ENCODE measurements around the gene DNAH2. TPM values are rescaled to one million over a fixed set of nuclear protein-coding genes. Genes with fewer than 3 reads are reported as not detected.

The DNAH2 gene
- total and polyA plus RNA-seq, 3 donors from 2014 or later: 11.7 to 24.9 (median 22.7) TPM

DNA sequence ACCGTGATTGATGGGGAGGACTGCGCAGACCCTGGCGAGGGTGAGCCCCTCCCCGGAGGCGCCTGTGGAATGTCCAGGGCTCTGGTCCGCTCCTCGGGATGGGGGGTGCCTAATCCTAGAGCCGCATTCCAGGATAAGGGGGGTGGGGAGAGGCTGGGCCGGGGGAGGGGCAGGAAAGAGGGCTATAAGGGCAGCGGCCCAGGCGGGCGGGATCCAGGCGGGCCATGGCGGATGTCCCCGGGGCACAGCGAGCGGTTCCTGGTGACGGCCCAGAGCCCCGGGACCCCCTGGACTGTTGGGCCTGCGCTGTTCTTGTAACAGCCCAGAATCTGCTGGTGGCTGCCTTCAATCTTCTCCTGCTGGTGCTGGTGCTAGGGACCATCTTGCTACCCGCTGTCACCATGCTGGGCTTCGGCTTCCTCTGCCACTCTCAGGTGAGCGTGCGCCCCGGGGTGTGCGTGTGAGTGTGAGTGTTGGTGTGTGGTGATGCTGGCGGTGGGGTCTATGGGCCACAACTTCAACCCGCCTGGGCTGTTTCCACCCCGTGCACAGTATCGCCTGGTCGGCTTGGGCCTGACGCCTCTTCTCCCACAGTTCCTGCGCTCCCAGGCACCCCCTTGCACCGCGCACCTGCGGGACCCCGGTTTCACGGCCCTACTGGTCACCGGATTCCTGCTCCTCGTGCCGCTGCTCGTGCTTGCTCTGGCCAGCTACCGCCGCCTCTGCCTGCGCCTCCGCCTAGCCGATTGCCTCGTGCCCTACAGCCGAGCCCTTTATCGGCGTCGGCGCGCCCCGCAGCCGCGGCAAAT, 137.5 kb downstream of the DNAH2 start, which contains the start of gene TMEM88:
TMEM88 (plus strand) TSS at position 216 of the 809 bp plus-strand sequence; CDS start at position 225, 9 bp downstream.
- TF ChIP-seq, protein P1, sequence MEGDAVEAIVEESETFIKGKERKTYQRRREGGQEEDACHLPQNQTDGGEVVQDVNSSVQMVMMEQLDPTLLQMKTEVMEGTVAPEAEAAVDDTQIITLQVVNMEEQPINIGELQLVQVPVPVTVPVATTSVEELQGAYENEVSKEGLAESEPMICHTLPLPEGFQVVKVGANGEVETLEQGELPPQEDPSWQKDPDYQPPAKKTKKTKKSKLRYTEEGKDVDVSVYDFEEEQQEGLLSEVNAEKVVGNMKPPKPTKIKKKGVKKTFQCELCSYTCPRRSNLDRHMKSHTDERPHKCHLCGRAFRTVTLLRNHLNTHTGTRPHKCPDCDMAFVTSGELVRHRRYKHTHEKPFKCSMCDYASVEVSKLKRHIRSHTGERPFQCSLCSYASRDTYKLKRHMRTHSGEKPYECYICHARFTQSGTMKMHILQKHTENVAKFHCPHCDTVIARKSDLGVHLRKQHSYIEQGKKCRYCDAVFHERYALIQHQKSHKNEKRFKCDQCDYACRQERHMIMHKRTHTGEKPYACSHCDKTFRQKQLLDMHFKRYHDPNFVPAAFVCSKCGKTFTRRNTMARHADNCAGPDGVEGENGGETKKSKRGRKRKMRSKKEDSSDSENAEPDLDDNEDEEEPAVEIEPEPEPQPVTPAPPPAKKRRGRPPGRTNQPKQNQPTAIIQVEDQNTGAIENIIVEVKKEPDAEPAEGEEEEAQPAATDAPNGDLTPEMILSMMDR (IDR thresholded peaks at IDR 0.05): no peak
- TF ChIP-seq POLR2A (IDR thresholded peaks at IDR 0.05): no peak
- H3K4me1 ChIP-seq: peaks cover 26% of the 10 kb centered on the region
- H3K27me3 ChIP-seq: no peaks in the 10 kb centered on the region
- intact Hi-C loops (cut with DNase I; ENCODE audit: low total_unique reads): no loop called here
- WGBS, 2 donors: 50 to 58% methylated on average over 26 to 55 of the region's 57 CpGs
- H3K27ac ChIP-seq: peak within 1 kb of the TSS; percentile 84 to 98
- no peak for DNase-seq
- H3K4me3 ChIP-seq: peak within 1 kb of the TSS in 1 of 2 donors; percentile 66
- no peaks in the 10 kb centered on the region for H3K36me3 ChIP-seq (ENCODE audit: low read depth, missing control alignments)
- no peaks in the 10 kb centered on the region for H3K9me3 ChIP-seq

DNA sequence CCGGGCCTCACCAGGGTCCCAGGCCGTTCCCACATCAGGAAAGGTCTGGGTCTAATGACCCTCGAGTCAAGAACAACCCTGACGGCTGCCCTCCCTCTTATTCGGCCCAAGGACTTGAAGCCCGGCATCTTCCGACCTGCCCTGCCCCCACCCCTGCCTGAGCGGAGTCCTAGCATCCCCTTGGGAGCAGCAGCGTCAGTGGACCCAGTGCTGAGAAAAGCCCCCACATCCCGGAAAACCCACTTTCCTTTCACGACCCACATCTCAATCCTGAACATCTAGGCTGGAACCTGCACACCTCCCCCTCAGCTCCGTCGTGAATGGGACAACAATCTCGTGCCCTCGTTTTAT, 138.1 kb downstream of the DNAH2 start:
- no peaks in the 10 kb centered on the region for H3K36me3 ChIP-seq (ENCODE audit: low read depth, missing control alignments)
- no peak for TF ChIP-seq POLR2A (IDR thresholded peaks at IDR 0.05)
- TF ChIP-seq, protein P1 (IDR thresholded peaks at IDR 0.05): no peak
- peak overlapping the region; percentile 84 to 98 for H3K27ac ChIP-seq
- no peaks in the 10 kb centered on the region for H3K9me3 ChIP-seq
- intact Hi-C loops (cut with DNase I; ENCODE audit: low total_unique reads): no loop called here
- WGBS, 2 donors: 26 to 30% methylated on average over 11 to 15 of the region's 15 CpGs
- peaks cover 26% of the 10 kb centered on the region for H3K4me1 ChIP-seq
- H3K27me3 ChIP-seq: no peaks in the 10 kb centered on the region
- DNase-seq: no peak
- peak overlapping the region in 1 of 2 donors; percentile 66 for H3K4me3 ChIP-seq

DNA sequence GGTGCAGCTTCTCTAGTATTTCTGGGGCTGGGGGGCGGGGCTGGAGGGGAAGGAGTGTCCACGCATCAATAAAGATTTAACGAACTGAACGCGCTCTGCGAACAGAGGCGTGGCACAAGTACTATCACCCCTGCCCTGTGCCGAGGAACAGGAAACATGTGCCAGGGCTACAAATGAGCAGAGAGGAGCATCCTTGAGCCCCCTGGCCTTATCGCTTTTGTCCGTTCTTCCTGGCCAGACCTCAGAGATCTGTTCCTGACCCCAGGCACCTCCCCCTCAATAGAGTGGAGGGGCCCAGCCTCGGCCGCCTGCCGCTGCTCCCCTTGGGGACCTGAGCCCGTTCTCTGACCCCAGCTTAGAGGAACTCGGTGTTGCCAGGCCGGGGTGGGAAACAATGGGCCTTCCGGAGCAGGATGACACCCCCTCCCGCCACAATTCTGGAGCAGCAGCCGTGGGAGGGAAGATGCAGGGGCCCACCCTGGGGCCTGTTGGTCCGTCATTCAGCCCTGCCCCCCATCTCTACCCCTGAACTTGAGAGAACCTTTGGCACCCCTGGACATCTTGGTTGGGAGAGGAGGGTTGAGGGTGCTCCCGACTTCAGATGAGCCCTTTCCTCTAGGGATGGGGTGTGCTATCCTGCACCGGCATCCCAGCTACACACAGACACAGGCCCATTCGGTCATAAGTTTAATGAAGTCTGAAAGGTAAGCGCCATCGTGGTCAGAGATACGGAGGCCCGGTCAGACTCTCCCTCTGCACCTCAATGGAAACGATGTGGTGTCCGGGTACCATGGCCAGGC, 138.7 kb downstream of the DNAH2 start:
- Histone ChIP-seq H3K27ac (peak overlapping the region; percentile 84 to 98), H3K9me3 (no peaks in the 10 kb centered on the region), H3K36me3 (ENCODE audit: low read depth, missing control alignments) (no peaks in the 10 kb centered on the region), H3K27me3 (no peaks in the 10 kb centered on the region), H3K4me1 (peaks cover 26% of the 10 kb centered on the region), H3K4me3 (peak overlapping the region; percentile 66 to 68)
- peak; percentile 50 for DNase-seq
- intact Hi-C loops (cut with DNase I; ENCODE audit: low total_unique reads): no loop called here
- 0 to 7% methylated on average over 5 to 29 of the region's 29 CpGs for WGBS, 2 donors
- TF ChIP-seq, protein P1 (IDR thresholded peaks at IDR 0.05): no peak
- TF ChIP-seq POLR2A (IDR thresholded peaks at IDR 0.05): no peak

DNA sequence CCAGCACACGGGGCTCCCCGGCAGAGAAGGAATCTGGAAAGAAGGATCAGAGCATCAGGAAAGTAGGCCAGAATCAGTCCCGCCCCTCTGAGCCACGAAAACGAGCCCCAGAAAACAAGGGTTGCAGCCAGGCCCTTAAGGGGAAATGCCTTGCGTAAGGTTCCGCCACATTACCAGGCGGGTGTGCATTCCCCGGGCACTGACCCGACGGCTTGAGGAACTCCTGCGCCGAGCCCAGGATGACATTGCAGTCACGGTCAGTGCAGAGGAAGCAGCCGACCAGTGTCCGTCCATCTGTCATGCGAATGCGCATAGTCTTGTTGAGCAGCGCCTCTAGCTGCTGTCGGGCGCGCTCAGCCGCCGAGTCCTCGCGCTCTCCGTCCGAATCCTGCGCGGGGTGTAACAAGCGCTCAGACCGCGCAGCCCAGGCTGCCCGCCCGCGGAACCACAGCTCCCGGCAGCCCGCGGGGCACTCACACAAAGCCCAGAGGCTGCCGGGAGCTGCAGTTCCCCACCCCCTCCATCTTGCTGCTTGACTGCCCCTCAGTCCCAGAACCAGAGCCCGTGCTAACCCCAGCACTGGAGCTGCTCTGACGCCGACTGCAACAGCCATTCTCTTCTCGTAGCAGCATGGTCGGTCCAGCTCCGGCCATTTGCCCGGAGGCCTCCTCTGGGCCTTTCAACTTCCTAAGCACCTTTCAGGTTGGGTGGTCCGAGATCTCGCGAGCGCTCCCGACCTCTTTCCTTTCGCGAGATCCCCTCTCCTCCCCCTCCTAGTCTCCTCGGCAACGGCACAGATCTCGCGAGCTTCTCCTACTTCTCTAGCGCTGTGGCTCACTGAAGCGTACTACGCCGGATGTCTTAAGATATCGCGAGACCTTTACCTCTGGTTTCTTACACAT, 139.5 kb downstream of the DNAH2 start, which contains the start of gene NAA38:
NAA38 (minus strand) TSS at position 749 of the 902 bp plus-strand sequence; CDS start at position 653, 96 bp downstream.
- peak; percentile 99 for DNase-seq
- H3K27me3 ChIP-seq: no peaks in the 10 kb centered on the region
- H3K4me1 ChIP-seq: peaks cover 22% of the 10 kb centered on the region
- H3K36me3 ChIP-seq (ENCODE audit: low read depth, missing control alignments): no peaks in the 10 kb centered on the region
- intact Hi-C loops (cut with DNase I; ENCODE audit: low total_unique reads): no loop called here
- H3K9me3 ChIP-seq: no peaks in the 10 kb centered on the region
- WGBS, 2 donors: 0% methylated on average over 24 to 62 of the region's 64 CpGs
- peak within 1 kb of the TSS; percentile 66 to 68 for H3K4me3 ChIP-seq
- H3K27ac ChIP-seq: peak within 1 kb of the TSS; percentile 84 to 98
- TF ChIP-seq POLR2A (IDR thresholded peaks at IDR 0.05): no peak
- TF ChIP-seq, protein P1 (IDR thresholded peaks at IDR 0.05): peak; percentile 26 to 53 (median 27)

All from testis (tissue), 3 donors.